SK-N-SH treated with all-trans-retinoic acid at 6 μM for 48 hours (cell line): ENCODE data around the gene MT1M.

ENCODE experiments used
- TOX ChIP-seq: fragments of 250-450 bp; sonication (Bioruptor Pico); IDR thresholded peaks from 2 replicates; pipeline ENCODE4 v1.8.0; 2021; ENCODE audit warnings: mild to moderate bottlenecking, moderate library complexity, borderline replicate concordance
- ZNF70 ChIP-seq: fragments of 450-650 bp; formaldehyde crosslinking; IDR thresholded peaks from 2 replicates; pipeline ENCODE4 v1.5.0; 2020; ENCODE audit warnings: mild to moderate bottlenecking, moderate library complexity

- no peak for TF ChIP-seq ZNF70 (CRISPR knock-in tag)
- no peak for TF ChIP-seq TOX (CRISPR knock-in tag)
These were observed 7.1 kb upstream of the MT1M start, which contains the start of gene MT1E for GRCh38 chr16:56625140-56625942.
